IPS DF 6.9 (cell line): ENCODE data around the gene ACSM3.

Source experiments
- DNase-seq: peaks from one replicate; pipeline ENCODE4 v3.0.0-alpha.2; 2013; ENCODE audit warnings: low read depth, low spot score
- H3K27ac ChIP-seq: one replicate; pipeline ENCODE4 v1.5.1; 2013; ENCODE audit warnings: low read length, control low read depth
- H3K27me3 ChIP-seq: 2 replicates; pipeline ENCODE4 v1.6.1; 2013; ENCODE audit warnings: mild to moderate bottlenecking, low read length; ENCODE audit not compliant: control insufficient read depth, insufficient read depth
- H3K36me3 ChIP-seq: 2 replicates; pipeline ENCODE4 v1.6.1; 2013; ENCODE audit warnings: low read length; ENCODE audit not compliant: control insufficient read depth, insufficient read depth
- H3K4me1 ChIP-seq: 2 replicates; pipeline ENCODE4 v1.6.1; 2013; ENCODE audit warnings: low read length; ENCODE audit not compliant: control insufficient read depth, insufficient read depth
- H3K4me3 ChIP-seq: 2 replicates; pipeline ENCODE4 v1.5.1; 2013; ENCODE audit warnings: mild to moderate bottlenecking, low read length
- H3K9me3 ChIP-seq: 2 replicates; pipeline ENCODE4 v1.6.1; 2013; ENCODE audit warnings: low read length, inconsistent platforms; ENCODE audit not compliant: control insufficient read depth, insufficient read depth
- WGBS: extraction: QIAGEN DNeasy Blood & Tissue Kit; methylation state at CpG from one replicate; pipeline ENCODE4 v1.1.7; 2013; ENCODE audit warnings: mixed read lengths, missing lambda C conversion rate; ENCODE audit not compliant: insufficient read length, insufficient coverage; 5-methylcytosine and 5-hydroxymethylcytosine counted together

Gene ACSM3

DNA sequence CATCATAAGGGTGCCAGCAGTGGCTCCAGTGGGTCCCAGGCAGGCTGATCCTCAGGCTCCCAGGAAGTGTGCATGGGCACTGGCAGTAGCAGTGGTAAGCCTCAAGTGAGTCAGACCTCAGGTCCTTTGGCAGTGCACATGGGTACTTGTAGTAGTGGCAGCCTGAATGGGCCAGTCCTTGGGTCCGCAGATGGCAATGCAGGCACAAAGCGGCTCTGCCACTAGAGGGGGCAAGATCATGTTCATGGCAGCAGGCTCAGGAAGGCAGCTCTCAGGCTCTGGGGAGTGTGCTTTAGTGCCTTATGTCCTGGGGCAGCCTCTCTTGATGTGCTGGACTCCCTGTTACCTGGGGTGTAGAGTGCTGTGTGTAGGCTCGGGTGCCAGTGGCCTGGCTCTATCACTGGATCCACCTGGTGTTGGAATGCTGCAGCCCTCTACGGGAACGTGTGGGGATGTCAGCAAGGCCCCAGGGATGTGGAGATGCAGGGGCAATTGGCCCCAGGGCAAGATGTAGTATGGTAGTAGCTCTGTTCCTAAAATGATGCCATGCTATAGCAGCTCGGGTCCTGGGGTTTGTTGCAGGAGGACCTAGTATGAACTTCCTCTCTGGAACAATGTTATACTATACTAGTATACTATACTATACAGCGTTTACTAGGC, 11.0 kb downstream of the ACSM3 start:
- H3K27ac ChIP-seq = no peak overlapping the region
- no CpG with 5 or more reads among the region's 7 CpGs for WGBS
- no peaks in the 10 kb centered on the region for H3K4me1 ChIP-seq
- no peaks in the 10 kb centered on the region for H3K36me3 ChIP-seq
- no peak overlapping the region for H3K4me3 ChIP-seq
- DNase-seq = peak; percentile 61
- H3K27me3 ChIP-seq = no peaks in the 10 kb centered on the region
- H3K9me3 ChIP-seq = no peaks in the 10 kb centered on the region

DNA sequence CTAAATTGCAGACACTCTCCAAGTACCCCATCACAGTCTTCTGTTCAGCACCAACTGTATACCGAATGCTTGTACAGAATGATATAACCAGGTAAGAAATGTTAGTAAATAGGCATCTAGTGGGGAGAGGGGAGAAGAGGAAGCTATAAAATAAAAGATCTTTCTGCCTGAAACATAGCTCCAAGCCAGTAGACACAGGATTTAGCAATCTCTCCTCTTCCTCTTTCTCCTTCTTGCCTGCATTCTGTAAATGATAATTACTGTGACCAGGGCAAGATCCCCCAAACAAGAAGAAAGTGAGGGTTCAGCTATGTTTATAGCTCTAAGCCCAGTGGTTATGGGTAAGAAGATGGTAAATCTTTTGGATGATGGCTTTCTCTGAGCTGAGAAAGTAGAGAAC, 17.9 kb downstream of the ACSM3 start:
- WGBS = no CpG with 5 or more reads among the region's 1 CpG
- DNase-seq = no peak
- Histone ChIP-seq H3K27me3 (no peaks in the 10 kb centered on the region), H3K4me1 (no peaks in the 10 kb centered on the region), H3K4me3 (no peak overlapping the region), H3K9me3 (no peaks in the 10 kb centered on the region), H3K36me3 (no peaks in the 10 kb centered on the region), H3K27ac (no peak overlapping the region)

DNA sequence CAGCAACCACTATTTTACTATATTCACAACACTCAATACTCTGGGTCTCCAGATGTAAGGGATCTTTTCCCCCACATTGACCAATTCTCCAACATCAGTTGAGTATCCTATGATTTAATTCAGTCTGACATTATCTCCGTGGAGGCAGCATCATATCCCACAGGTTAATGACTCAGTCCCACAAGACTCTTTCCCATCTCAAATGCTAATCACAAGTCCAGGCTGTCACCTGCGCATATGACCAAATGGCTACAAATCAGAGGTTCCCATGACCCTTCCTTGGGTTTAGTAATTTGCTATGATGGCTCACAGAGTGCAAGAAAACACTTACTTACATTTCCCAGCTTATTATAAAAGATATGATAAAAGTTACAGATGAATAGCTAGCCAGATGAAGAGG, 18.7 kb downstream of the ACSM3 start:
- Histone ChIP-seq H3K27me3 (no peaks in the 10 kb centered on the region), H3K27ac (no peak overlapping the region), H3K4me1 (no peaks in the 10 kb centered on the region), H3K36me3 (no peaks in the 10 kb centered on the region), H3K9me3 (no peaks in the 10 kb centered on the region), H3K4me3 (no peak overlapping the region)
- DNase-seq = no peak
- WGBS = no CpG with 5 or more reads among the region's 2 CpGs

DNA sequence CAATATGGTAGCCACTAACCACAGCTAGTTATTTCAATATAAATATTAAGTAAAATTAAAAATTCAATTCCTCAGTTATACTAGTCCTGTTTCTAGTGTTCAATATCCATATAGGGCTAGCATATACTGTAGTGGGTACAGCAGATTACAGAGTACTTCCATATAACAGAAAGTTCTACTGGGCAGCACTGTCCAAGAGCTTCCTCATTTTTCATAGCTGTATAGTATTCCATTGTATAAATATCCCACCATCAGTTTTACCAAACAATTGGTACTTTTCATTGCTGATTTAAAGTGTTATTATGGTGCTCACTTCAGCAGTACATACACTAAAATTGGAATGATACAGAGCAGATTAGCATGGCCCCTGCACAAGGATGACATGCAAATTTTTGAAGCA, 20.4 kb downstream of the ACSM3 start:
- no peak for DNase-seq
- Histone ChIP-seq H3K27ac (no peak overlapping the region), H3K4me3 (no peak overlapping the region), H3K36me3 (no peaks in the 10 kb centered on the region), H3K4me1 (no peaks in the 10 kb centered on the region), H3K9me3 (no peaks in the 10 kb centered on the region), H3K27me3 (no peaks in the 10 kb centered on the region)

DNA sequence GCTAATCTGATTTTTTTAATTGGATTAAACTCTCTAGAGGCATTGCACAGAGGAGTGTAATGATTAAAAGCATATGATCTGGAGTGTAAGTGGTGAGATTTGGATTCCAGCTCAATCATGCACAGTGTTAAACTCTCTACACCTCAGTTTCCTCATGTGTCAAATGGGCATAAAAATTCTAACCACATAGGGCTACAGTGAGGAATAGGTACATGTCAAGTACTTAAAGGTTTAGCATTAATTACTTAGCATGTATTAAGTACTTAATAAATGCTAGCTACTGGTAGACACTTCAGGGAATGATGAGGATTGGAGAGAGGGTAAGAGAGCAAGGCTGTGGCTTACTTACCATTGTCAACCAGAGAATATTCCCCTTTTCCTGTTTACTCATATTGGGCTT, 25.3 kb downstream of the ACSM3 start:
- no peaks in the 10 kb centered on the region; the same call in 1 of the 2 replicates for H3K4me1 ChIP-seq
- no peak overlapping the region for H3K27ac ChIP-seq
- no peak for DNase-seq
- H3K27me3 ChIP-seq = no peaks in the 10 kb centered on the region
- no peaks in the 10 kb centered on the region for H3K36me3 ChIP-seq
- no peaks in the 10 kb centered on the region for H3K9me3 ChIP-seq
- no peak overlapping the region for H3K4me3 ChIP-seq

DNA sequence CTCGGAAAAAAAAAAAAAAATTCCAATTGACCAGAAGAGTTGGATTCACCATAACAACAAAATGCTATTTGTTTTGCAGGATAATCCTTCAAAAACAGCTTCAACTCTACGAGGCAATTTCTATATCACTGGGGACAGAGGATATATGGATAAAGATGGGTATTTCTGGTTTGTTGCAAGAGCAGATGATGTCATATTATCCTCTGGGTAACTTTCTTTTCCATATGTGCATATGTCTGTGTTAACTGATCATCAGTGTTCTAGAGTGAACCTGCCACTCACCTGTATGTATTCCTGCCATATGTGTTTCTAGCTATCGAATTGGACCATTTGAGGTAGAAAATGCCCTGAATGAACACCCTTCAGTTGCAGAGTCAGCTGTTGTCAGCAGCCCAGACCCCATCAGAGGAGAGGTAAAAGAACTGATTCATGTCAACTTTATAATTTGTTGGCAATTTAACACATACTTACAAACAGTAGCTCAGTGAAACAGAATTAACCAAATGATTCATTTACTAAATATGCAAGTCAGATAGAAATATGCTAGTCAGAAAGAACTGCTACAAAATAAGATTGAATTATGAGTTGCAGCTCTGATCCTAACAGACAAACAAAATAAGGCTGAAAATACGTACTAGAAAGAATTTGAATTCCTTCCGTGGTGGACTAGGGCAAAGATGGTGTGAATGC, 28.3 kb downstream of the ACSM3 start:
- H3K4me1 ChIP-seq = no peaks in the 10 kb centered on the region; the same call in 1 of the 2 replicates
- H3K27ac ChIP-seq = no peak overlapping the region
- no peak for DNase-seq
- H3K27me3 ChIP-seq = no peaks in the 10 kb centered on the region
- no CpG with 5 or more reads among the region's 5 CpGs for WGBS
- no peaks in the 10 kb centered on the region for H3K9me3 ChIP-seq
- H3K4me3 ChIP-seq = no peak overlapping the region
- H3K36me3 ChIP-seq = no peaks in the 10 kb centered on the region

DNA sequence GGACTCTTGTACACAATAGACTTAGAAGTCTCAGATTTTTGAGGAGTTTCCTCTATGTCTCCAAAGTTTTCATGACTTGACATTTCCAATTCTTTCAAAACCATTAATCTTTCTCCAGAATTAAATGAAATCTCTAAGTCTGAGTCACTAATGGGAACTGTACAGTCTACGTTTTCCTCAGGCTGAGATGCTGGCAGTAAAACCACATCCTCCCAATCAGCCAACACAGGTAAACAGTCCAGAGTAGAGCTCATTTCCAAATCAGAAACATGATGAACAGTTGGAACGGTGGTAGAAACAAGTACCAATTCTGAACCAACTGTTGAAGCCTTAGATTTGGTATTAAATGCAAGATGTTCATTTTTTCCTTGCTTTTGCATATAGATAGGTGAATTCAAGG, 34.5 kb downstream of the ACSM3 start:
- Histone ChIP-seq H3K4me1 (no peaks in the 10 kb centered on the region), H3K27ac (no peak overlapping the region), H3K9me3 (no peaks in the 10 kb centered on the region), H3K27me3 (no peaks in the 10 kb centered on the region), H3K4me3 (no peak overlapping the region), H3K36me3 (no peaks in the 10 kb centered on the region; the same call in 1 of the 2 replicates)
- no CpG with 5 or more reads among the region's 2 CpGs for WGBS
- no peak for DNase-seq

DNA sequence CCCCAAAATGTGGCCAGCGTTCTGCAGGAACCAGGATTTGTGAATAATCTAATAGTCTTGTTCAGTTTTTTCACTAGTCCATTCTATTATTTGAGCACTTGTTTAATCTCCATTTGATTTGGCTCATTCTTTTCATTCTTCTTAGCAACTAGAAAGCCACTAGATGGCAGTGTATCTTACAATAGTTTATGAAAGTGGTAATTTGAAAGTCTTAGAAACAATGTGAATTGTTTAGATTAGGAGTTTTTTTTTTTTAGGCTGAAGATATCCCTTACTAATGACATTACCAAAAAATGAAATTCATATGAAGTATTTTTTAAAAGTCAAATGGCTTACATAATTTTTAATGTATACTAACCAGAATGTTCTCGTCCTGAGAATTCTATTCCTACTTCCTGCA, 35.8 kb downstream of the ACSM3 start:
- no peaks in the 10 kb centered on the region for H3K9me3 ChIP-seq
- no CpG with 5 or more reads among the region's 2 CpGs for WGBS
- H3K36me3 ChIP-seq = no peaks in the 10 kb centered on the region; the same call in 1 of the 2 replicates
- H3K27me3 ChIP-seq = no peaks in the 10 kb centered on the region
- DNase-seq = no peak
- H3K4me1 ChIP-seq = no peaks in the 10 kb centered on the region
- no peak overlapping the region for H3K27ac ChIP-seq
- no peak overlapping the region for H3K4me3 ChIP-seq

DNA sequence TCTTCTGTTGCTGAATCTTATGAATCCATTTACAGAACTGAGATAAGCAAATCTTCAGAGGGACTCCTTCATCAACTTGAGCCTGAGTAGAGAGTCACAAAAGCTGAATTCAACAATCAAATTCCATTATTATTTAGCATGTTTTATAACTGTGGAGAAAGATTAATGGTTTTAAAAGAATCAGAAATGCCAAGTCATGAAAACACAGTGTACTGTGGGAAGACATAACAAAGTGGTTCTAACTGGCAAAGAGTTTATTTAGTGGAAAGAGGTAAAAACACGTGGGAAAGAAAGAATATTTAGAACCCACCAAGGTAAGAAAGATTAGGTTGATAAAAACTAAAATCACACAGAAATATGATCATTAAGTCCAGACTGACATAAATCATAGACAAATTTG, 37.5 kb downstream of the ACSM3 start:
- no peak for DNase-seq
- Histone ChIP-seq H3K27me3 (no peaks in the 10 kb centered on the region), H3K9me3 (no peaks in the 10 kb centered on the region), H3K36me3 (no peaks in the 10 kb centered on the region; the same call in 1 of the 2 replicates), H3K4me3 (no peak overlapping the region), H3K4me1 (no peaks in the 10 kb centered on the region), H3K27ac (no peak overlapping the region)
- WGBS = no CpG with 5 or more reads among the region's 1 CpG

DNA sequence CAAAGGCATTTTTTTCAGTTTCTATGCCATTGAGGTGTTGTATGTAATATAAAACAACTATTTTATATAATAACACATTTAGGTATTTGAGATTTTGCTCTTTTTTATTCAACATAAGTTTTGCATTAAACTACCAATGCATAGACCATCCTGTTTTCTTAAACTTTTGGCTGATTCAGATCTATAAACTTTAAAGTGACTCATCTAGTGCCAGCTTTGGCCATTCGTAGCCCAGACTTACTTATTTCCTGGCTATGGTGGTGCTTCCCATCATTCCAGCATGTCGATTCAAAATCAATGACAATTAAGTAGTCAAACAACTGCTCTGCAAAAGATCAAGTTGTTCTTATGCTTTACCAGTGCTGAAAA, 39.4 kb downstream of the ACSM3 start:
- DNase-seq = no peak
- no CpG with 5 or more reads among the region's 2 CpGs for WGBS
- H3K27ac ChIP-seq = no peak overlapping the region
- H3K4me3 ChIP-seq = no peak overlapping the region
- no peaks in the 10 kb centered on the region for H3K9me3 ChIP-seq
- H3K4me1 ChIP-seq = peaks cover 2% of the 10 kb centered on the region
- H3K36me3 ChIP-seq = no peaks in the 10 kb centered on the region
- H3K27me3 ChIP-seq = no peaks in the 10 kb centered on the region
